ENCODE results near the gene AOX1. TPM values are rescaled to one million over a fixed set of nuclear protein-coding genes. Genes with fewer than 3 reads are reported as not detected.

AOX1 gene
- total and polyA plus RNA-seq, 3 experiments from 2014 or later: 0.54 TPM; not detected in 2

Other genes with a start within 250 kb of the AOX1 start
- 10 to 100 TPM; 14.5 to 15.3 TPM for gene KCTD18, start 75.9 kb upstream of the AOX1 start, total RNA-seq
- gene KCTD18, start 75.9 kb upstream of the AOX1 start, polyA plus RNA-seq: 14.7 TPM
- 10 to 100 TPM; 18.6 to 19.9 TPM for gene SGO2, start 59.8 kb upstream of the AOX1 start, total RNA-seq
- 3.5 TPM for gene SGO2, start 59.8 kb upstream of the AOX1 start, polyA plus RNA-seq
- gene BZW1, start 225.9 kb downstream of the AOX1 start, total RNA-seq: 100 to 1,000 TPM; 495 to 533 TPM
- gene BZW1, start 225.9 kb downstream of the AOX1 start, polyA plus RNA-seq: 252 TPM

Data from CD8-positive, alpha-beta memory T cell (primary cell).